COLO829 (cell line): ENCODE data around the gene BLID.

ENCODE experiments used
- DNase-seq: peaks from one replicate; pipeline ENCODE4 v3.0.0; 2012; ENCODE audit warnings: low spot score

BLID gene

DNA sequence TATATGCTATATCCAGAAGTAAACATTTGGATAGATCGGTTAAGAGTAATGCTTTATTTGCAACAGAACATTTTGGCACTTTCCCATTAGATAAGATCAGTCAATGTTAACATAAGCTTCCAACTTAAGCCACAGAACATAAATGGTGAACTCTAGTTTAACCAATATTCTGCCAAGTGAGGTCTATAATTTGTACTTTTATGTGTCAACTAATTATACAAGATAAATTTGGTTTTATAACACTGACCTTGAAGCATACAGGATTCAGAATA is 23.5 kb upstream of the BLID start:
- DNase-seq = no peak

DNA sequence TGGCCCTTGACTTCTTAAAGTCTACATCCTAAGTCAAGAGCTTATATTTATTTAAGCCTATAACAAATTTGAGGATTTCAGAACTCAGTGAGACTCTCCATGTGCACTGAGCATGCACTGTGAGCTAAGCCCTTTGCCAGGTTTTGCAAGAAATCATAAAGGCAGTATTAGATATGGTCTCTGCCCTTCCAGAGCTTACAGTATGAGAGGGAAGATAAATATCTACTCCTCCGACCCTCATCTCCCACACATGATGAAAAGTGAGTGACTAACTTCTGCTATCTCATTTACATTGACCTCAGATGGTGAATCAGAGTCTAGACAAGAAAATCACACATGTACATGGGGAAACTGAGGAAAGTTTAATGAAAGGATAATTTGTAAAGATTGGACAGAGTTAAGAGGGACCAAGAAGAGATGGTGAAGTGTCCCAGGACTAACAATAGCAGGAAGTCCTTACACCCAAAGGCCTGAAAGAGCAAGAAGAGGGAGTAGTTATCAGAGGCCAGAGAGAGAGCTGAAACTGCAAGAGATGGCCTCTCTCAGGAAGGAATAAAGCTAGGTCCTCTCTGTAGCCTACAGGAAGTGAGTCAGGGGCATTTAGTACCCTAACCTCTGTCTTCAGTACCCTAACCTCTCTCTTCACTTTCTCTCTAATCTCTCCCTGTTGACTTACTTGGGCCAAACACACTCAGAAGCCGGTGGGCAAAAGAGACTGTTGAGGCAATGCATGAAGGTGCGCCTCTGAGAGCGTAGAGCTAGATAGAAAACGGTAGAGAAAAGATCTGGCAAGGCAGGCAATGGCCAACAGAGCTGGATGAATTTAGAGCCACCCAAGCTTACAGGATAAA is 23.0 kb upstream of the BLID start:
- no peak for DNase-seq

DNA sequence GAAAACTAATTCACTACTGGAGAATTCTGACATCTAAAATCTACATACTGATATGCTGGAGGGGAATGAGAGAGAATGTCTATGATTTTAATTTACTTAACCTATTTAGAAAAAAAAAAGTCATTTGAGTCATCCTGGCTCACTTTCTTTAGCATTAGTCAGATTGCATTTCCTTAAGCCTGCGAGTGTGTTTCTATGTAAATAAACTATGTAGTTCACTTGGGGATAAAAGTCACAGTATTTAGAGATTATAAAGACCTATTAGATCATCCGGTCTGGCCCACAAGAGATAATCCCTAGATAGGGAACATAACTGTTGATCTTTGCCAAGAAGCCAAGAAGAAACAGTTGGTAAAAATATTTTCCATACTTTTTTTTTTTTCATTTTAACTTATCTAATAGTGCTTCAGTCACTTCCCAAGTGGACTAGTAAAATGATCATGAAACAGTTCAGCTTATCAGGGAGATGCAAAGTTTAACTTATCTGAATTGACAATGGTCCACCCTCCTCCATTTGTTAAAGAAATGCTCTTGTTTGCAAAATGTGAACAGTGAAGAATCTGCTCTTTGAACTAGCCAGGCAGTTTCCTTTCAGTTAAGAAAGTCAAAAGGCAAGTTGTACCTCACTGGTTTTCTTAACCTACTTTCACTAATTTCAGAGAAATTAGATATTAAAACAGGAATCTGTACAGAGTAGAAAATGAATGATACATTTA is 21.2 kb upstream of the BLID start:
- peak; percentile 67 for DNase-seq

DNA sequence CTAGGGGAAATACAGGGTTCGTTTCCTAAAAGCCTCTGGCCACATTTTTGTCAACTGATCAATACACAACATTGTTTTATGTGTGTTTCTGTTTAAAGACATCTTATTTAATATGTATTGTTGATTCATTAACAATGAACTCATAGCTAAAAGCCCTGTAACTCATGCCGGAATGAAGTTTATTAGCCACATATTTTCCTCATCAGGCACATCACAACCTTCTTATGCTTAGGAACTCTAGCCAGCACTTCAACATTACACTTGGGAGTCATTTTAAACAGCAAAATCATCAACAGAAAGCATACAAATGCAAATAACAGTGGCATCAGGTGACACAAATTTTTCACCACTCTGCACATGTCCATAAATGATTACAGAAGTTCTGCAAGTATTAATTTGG is 15.1 kb upstream of the BLID start:
- DNase-seq = no peak

DNA sequence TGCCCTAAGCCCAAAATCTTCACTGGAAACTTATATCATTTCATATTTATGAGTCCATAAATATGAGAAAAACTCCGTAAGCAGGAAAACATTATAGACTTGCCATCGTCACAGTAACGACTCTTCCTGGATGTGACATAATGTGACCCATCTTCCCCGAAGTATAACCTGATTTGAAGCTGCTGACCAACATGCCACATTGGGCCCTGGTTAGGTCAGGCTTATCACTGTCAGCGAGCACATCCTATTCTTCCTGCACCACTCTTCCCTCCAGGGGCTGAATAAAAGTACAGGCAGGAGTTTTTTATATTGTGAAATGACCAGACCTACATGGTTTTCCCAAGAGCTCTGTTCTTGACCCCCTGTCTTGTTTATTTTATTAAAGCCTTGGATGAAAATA is 12.1 kb upstream of the BLID start:
- DNase-seq = no peak

DNA sequence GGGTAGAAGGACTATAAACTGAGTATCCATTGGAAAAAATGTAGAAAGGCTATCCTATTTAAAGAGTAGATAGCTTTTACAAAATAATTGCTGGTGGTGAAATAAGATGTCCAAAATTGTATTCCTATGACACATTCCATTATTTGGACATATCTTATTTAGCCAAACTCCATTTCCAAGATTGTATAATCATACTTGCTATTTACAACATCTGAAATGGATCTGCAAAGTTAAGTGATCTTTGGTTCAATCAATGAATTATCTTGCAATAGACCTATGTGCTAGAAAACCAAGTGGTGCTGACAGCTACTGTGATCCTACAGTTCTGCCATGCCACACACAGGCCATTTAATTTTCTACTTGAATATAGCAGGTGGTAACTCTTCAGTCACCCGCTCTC is 11.0 kb upstream of the BLID start:
- no peak for DNase-seq

DNA sequence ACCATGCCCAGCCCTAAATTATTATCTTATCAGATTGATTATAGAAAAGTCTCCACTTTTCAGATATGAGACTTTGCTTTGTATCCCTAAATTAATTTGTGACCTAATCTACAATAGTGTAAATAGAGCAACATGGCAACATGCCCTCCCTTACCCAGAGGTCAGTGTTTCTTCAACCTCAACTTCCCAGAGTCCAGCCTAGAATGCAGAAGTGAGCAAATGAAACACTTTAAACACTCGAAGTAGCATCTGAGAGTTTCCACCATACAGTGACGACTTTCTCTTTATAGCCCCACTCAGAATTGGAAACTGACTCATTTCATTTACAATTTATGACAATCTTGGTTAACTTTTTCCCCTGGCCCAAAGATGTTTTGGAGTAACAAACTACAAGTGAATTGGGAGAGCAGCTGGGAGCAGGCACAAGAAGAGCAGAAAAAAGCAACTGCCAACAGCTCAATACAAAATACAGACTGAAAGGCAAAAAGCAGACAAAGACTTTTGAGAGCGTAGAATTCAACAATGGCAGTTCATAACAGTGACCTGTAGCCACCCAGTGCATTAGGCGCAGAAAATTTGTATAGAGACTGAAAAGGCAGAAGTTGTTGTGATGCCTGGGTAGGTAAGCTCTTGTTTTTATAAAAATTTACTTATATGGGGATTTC is 10.1 kb upstream of the BLID start:
- DNase-seq = no peak

DNA sequence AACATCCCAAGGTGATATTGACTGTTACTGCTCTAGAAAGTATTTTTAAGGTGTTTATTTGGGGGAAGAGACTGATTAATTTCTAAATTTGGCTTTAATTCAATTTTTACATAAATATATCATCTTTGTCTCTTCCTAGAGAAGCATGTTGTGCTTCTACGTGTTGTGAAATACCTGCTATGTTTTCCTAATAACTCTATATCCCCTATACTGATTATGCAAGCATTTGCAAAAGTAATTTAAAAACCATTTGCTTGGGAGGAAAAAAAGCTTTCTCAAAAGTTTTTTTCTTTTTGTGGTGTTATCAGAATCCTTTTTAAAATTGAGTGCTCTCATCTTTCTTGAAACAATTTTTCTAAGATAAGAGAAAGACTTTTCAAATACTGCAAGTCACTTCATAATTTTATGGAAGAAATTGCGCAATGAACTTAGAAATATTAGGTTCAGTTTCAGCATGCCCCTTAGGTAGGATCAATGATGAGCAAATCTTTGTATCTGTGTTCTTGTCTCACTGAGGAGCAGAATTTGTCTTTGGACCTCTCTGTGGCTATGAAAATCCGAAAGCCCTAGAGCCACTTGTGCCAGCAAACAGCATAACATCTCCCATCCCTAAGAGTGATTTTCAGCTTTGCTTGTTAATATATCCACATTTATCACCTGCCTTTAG is 7.4 kb upstream of the BLID start:
- DNase-seq = no peak

DNA sequence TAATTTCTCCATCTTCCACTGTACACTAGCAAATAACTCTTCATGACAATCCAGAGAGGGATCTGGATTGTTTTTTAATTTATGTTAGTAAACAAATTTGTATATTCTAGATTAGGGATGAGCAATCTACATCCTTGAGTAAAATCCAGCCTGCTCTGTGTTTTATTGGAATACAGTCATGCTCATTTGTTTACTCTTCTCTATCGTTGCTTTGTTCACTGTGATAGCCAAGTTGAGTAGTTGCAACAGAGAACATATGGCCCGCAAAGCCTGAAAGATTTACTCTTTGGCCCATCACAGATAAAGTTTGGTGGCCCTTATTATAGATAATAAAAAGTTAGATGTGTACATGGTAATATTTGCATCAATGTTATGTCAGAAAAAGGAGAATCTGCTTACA is 6.2 kb upstream of the BLID start:
- no peak for DNase-seq

DNA sequence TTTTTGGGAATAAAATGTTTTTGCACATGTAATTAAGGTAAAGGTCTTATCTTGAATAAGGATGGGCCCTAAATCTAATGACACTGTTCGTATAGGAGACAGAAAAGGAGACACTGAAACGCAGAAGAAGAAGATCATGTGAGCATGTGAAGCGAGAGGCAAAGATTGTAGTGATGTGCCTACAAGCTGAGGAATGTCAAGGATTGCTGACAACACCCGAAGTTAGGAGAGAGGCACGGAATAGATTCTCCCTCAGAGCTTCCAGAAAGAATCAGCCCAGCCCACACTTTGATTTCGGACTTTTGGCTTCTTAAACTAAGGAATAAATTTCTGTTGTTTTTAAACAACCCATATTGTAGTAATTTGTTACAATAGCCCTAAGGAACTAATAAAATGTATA is 4.1 kb upstream of the BLID start:
- DNase-seq = no peak

DNA sequence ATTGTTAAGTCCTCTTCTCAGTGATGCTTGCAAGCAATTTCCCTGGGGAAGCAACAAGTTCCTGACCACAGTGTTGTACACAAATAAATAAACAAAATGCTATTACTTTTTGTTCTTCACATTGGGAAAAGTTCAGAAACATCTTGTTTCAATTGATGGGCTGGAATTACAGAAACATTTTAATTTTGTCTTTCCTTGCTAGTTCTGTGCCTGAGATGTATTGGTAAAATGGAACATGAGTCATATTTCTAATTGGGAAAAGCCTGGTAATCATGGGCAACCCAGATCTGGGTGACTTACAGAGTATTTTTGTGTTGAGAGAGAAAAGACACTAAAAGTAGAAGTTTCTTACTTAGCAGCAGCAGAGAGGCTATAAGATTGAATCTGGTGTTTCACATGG is 576 bp upstream of the BLID start:
- no peak for DNase-seq

DNA sequence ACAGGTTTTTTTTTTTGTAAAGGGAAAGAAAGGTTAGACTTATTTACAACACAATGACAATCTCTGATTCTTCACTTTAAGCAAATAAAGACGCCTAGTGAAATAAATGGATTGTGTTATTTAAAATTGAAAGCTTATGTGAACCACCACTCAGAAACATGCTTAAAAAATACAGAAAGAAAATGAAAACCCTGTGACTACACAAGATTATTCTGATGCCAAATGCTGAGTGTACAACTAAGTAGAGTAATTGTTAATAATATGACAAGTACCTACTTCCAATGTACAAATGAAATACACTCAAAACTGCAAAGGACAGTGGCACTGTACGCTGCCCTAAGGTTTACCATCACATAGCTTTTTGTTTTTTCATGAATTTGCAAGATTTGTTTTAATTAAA is 1.0 kb downstream of the BLID start:
- DNase-seq = no peak

DNA sequence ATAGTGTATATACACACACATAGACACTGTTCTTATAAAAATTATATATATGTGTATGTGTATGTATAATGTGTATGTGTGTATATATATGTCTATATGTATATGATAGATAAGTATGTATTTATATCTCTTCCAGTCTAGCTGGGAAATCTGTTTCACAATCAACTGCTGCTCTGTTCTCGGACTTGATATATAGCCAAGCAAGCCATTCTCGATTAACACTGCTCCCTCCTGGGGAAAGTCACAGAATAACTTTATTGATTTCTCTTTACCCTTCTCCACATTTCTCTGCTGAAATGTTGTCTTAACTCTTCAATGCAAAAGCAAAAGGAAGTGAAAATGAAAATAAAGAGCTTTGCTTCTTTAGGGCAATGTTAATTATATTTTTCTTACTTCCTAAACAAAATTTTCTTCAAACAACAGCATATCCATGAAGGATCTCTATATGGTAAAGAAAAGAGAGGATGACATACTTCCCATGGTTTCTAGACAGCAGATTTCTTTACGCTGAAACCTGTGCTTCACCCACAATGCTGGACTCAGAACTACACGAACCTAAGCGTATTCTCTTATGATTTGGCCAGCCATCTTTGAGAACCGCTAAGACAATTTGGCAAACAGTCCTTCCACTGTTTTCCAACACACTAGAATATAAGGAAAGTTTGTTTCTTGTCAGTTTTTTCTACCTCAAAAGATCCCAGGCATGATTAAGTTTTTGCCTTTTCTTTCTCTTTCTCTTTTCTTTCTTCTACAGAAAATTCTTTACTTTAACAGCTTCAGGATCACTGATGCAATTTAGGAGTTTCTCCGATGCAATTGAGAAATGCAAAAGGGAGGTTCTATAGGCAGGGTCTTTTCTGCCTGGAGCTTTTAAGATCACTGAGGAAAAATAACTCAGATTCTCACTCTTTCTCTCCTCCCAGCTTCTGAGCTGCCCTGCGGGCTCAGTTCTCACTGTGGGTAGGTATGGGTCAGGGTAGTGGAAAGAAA is 1.9 kb downstream of the BLID start:
- DNase-seq = peak; percentile 39

DNA sequence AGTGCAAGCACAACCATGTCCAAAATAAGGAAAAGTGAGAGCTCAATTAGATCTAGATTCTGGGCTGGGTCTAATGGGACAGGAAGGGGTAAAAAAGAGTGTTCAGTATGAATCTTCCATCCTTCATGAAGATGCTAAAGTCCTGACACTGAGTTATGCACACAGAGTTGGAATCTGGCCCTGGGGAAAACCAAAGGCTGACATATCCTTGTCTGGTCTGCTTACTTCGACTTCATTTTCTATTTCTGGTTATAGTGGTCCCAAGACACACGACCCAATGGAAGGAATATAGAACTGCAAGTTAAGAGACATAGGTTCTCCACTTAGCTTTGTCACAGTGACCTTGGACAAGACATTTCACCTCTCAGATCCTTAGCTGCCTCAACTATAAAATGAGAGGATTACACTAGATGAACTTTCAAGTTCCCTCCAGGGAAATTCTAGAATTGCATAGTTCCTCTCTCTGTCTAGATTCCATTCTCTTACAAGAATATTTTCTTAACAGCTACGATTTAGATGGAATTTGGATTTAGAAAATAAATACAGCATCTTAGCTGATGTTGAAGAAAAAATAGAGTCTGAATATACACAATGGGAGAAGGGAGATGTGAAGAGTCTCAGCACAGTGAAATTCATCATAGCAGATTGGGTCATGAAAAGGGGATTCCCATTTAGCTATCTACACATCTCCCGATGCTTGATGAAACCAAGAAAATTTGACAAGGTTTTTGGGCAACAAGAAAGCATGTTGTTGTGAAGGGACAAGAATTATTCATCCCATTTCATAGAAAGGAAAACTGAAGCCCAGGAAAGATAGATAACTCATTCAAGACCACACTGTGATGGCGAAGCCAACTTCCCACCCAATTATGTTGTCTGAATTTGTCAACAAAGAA is 3.3 kb downstream of the BLID start:
- DNase-seq = no peak

DNA sequence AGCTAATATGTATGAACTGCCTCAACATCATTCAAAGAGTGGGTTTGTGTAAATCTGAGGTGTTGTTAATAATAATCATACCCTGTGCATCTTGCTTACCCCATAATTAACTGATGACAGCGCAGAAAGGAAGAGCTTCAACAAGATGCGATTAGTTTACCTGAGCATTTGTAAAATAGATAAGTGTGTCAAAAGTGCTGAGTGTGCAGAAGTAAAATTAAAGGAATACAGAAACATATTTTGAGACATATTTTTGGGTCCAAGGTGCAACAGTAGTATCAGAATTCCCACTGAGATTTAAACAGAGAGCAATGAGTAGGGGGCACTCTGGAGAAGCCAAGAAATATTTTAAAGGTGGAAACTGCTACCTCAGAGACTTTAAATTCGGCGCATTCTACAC is 6.1 kb downstream of the BLID start:
- DNase-seq = no peak

DNA sequence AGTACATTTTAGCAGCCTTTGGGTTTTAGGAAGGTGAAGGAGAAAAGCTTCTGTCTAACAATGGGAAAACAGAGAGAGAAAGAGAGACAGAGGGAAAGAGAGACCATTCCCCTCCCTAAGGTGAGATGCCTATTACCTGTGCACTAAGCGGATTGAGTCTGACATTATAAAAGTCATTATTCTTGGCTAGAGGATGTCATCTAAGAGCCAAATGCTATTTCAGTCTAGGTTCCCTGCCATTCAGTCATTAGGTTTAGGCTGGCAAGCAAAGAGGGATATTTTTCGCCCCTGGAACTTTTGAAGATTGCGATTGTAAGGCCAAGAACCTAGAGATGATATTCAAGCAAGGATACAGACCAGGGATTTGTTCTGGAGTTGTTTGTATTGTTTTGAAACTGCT is 7.2 kb downstream of the BLID start:
- DNase-seq = no peak

DNA sequence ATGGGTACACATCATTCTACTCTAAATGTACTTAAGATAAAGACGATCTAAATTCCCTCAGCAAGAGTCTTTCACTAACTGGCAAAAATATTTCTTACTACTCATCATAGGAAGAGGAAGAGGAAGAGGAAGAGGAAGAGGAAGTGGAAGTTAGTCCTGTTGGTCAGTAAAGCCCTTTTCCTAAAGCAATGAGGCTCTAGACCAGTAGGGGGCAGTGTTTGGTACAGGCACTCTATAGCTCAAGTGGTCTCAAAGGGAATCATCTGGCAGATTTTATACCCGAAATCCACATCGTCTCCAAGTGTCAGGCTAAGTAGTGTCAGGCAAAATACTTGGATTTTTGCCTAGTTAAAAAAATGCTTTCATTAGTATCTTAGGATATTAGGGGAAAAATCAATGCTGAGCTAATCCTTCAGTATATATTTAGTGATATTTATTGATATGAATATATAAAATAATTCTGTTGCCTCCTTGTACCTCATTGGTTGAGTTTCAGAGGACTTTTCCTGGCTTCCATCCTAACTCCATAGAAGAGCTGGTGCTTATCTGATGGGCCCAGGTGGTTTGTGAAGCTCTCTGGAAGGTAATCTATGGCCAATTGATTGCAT is 7.7 kb downstream of the BLID start:
- peak; percentile 32 for DNase-seq

DNA sequence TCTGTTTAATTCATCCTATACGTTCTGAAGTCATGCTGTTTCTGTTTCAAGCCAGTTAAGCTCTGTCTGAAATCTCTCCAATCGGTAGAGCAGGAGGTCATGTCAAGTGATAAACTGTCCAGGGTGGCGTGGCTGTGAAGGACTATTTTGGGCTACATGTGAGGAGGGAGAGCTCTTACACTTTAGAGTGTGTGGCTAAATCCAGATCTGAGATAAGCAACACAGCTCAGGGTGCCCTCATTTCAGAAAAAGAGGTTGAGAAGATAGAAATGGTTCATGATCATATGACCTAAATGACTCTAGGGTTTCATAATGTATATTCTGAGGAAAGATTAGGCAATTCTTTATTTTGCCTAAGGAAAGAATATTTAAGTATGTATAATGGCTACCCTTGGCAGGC is 8.4 kb downstream of the BLID start:
- no peak for DNase-seq

DNA sequence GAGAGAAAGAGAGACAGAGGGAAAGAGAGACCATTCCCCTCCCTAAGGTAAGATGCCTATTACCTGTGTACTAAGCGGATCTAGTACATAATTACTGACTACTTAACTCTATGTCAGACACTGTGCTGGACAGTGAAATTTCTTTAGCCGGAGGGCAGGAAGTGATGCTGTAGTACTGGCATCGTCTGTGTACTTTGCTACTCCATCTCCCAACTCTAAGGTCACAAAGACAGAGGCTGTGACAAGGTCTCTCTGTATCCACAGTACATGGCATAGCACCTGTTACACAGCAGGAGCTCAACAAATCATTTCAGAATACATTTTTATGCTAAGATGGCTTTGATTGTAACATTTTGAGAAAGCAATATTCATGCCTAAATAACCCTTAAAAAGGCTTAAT is 9.0 kb downstream of the BLID start:
- no peak for DNase-seq

DNA sequence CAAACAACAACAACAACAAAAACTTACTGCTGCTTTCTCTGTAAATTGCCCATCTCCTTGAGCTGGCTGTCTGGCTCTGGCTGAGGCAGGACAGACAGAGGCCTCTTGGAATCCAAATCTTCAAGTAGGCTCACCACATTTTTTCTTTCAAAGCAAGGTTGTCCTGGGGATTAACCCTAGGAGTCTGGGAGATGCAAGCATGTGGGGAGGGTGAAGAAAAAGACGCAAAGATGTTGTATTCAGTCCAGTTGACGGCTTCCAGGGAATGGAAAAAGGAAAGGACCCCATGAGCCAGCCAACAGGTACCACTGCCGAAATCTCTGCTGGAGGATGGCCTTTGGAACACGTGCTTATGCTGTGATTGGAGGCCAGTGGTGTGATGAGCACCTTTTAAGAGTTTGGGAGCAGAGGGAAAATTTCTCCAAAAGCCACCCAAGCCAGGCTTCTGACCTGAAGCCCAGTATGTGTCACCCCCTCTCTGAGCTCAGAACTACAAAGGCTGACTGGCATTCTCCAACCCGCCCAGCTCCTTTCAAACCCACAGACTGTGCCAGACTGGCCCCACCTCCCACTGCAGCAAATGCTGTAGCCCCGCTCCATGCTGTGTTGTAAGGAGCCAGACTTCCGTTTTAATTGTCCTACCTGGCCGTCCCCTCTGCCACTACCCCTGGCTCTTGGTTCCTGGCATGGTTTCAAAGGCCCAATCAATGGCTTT is 10.8 kb downstream of the BLID start:
- DNase-seq = no peak
